OCI-LY7 (cell line): ENCODE results near the gene GLIPR1L2.

Source experiments
- CTCF ChIP-seq: fragments of 200-600 bp; sonication (generic); conservative IDR thresholded peaks from 2 replicates; pipeline ENCODE4 v1.5.1; 2014; ENCODE audit warnings: mild to moderate bottlenecking, antibody characterized with exemption, low read length, moderate library complexity, mixed read lengths
- EZH2phosphoT487 ChIP-seq: fragments of 200-600 bp; sonication (generic); IDR thresholded peaks from 2 replicates; pipeline ENCODE4 v1.6.1; 2018; ENCODE audit warnings: low read depth, borderline replicate concordance, mild to moderate bottlenecking, mixed run types, antibody characterized with exemption, low read length, moderate library complexity, mixed read lengths

DNA sequence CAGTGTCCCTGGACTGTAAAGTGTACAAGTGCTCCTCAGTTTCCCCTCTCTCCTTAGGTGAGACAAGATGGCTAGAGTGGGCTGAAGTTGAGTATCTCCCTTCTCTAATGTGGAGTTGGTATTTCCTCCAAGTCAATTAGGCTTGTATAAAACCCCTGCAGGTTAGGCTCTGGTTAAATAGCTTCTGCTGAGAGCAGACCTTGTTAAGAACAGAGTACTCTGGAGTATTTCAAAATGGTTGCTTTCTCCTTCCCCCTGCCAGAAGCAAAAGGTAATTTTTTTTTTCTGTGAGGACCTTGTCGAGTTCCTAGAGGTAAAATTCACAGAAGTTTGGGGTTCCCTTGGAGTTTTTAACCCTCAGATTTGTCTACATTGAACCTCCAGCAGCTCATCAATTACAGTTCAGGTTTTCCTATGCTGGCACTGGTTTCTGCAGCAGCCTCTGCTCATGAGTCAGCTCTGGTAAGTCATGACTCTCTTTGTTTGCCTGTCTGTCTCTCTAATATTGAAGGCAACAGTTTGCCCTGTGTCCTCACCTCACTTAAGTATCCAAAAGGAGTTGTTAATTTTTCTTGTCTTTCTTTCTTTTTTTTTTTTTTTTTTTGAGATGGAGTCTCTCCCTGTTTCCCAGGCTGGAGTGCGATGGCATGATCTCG is 61.9 kb downstream of the GLIPR1L2 start:
- no peak for TF ChIP-seq CTCF
- TF ChIP-seq EZH2phosphoT487, result no peak
